H1 (cell line): ENCODE results near the gene HAS3. TPM values are rescaled to one million over a fixed set of nuclear protein-coding genes. Genes with fewer than 3 reads are reported as not detected.

Source experiments
- CTCF ChIA-PET: fragments of 300-600 bp; sonication (Branson Sonifier 250); formaldehyde crosslinking; loops from one replicate; lab custom pipeline; 2021; ENCODE audit not compliant: partially characterized antibody; lab: Charles Lee
- POLR2A ChIA-PET: fragments of 300-600 bp; sonication (Branson Sonifier 250); formaldehyde crosslinking; loops from one replicate; lab custom pipeline; 2021; ENCODE audit warnings: inconsistent platforms; ENCODE audit not compliant: partially characterized antibody; lab: Charles Lee
- DNase-seq, 2 experiments: peaks; one replicate each; pipeline versions ENCODE4 v3.0.0 to v3.0.0-alpha.2; 2010 to 2022; ENCODE audit warnings: low spot score in 2 of 2, low read depth in 1 of 2, mixed read lengths in 1 of 2
- FAIRE-seq: peaks from 2 replicates; lab custom pipeline; 2011; peaks lifted over from hg19 to GRCh38; lab: Jason Lieb, UNC
- H2AFZ ChIP-seq: 2 replicates; pipeline ENCODE4 v1.8.1; 2012; ENCODE audit warnings: low read length, inconsistent platforms
- H2AK5ac ChIP-seq: 2 replicates; pipeline ENCODE4 v1.6.1; 2013; ENCODE audit warnings: low read depth, low read length
- H2BK120ac ChIP-seq: replicated peaks from 2 replicates; pipeline ENCODE3; 2013; ENCODE audit warnings: low read depth, low read length, inconsistent platforms
- H2BK12ac ChIP-seq: 2 replicates; pipeline ENCODE4 v1.6.1; 2013; ENCODE audit warnings: low read depth, low read length
- H2BK15ac ChIP-seq: 2 replicates; pipeline ENCODE4 v1.6.1; 2013; ENCODE audit warnings: low read length
- H2BK20ac ChIP-seq: 2 replicates; pipeline ENCODE4 v1.6.1; 2013; ENCODE audit warnings: low read length
- H2BK5ac ChIP-seq: 2 replicates; pipeline ENCODE4 v1.6.1; 2013; ENCODE audit warnings: low read depth, low read length
- H3K14ac ChIP-seq: 2 replicates; pipeline ENCODE4 v1.6.1; 2013; ENCODE audit warnings: inconsistent platforms; ENCODE audit not compliant: insufficient read length
- H3K18ac ChIP-seq: 2 replicates; pipeline ENCODE4 v1.6.1; 2013; ENCODE audit warnings: low read length; ENCODE audit errors: extremely low read depth
- H3K23ac ChIP-seq: 2 replicates; pipeline ENCODE4 v1.6.1; 2013; ENCODE audit warnings: inconsistent platforms; ENCODE audit not compliant: insufficient read length
- H3K23me2 ChIP-seq: 2 replicates; pipeline ENCODE4 v1.6.1; 2013; ENCODE audit warnings: low read depth, low read length
- H3K27ac ChIP-seq: 2 replicates; pipeline ENCODE4 v1.6.1; 2011; ENCODE audit warnings: low read depth, low read length, inconsistent platforms
- H3K27me3 ChIP-seq, 4 experiments: replicated peaks in 1 of 4; 1 replicate in 1 of 4; 2 replicates in 3 of 4; pipeline versions ENCODE4 v1.6.1 to v1.8.1; 2011 to 2013; ENCODE audit warnings: low read length in 3 of 4, mild to moderate bottlenecking in 3 of 4, inconsistent platforms in 2 of 4, mixed read lengths in 2 of 4, moderate library complexity in 1 of 4; ENCODE audit not compliant: control insufficient read depth in 3 of 4, insufficient read depth in 3 of 4; ENCODE audit errors: extremely low read depth in 1 of 4
- H3K36me3 ChIP-seq, 4 experiments: 2 replicates each; pipeline versions ENCODE4 v1.6.1 to v1.8.1; 2011 to 2013; ENCODE audit warnings: mild to moderate bottlenecking in 4 of 4, low read length in 3 of 4, moderate library complexity in 2 of 4, control low read depth in 1 of 4, inconsistent platforms in 1 of 4; ENCODE audit not compliant: insufficient read depth in 4 of 4, control insufficient read depth in 2 of 4
- H3K4ac ChIP-seq: replicated peaks from 2 replicates; pipeline ENCODE3; 2013; ENCODE audit warnings: low read length, low read depth, mixed read lengths, inconsistent platforms; ENCODE audit not compliant: insufficient read length
- H3K4me1 ChIP-seq, 4 experiments: replicated peaks in 1 of 4; 1 replicate in 1 of 4; 2 replicates in 3 of 4; pipeline versions ENCODE4 v1.6.1 to v1.8.1; 2011 to 2013; ENCODE audit warnings: low read length in 3 of 4, inconsistent platforms in 2 of 4, mixed read lengths in 1 of 4; ENCODE audit not compliant: insufficient read depth in 4 of 4, control insufficient read depth in 3 of 4
- H3K4me2 ChIP-seq, 2 experiments: 2 replicates each; pipeline versions ENCODE4 v1.6.1 to v1.8.1; 2011 to 2013; ENCODE audit warnings: low read depth in 2 of 2, low read length in 2 of 2, control low read depth in 1 of 2, inconsistent platforms in 1 of 2, mild to moderate bottlenecking in 1 of 2; ENCODE audit not compliant: insufficient read depth in 1 of 2
- H3K4me3 ChIP-seq, 4 experiments: fragments of 200-600, 300-600 bp in 1 of 4; sonication (generic), shearing (Covaris generic), sonication (Bioruptor Twin) in 1 of 4; 2 replicates each; pipeline versions ENCODE4 v1.5.1 to v1.8.1; 2011 to 2016; ENCODE audit warnings: low read length in 4 of 4, low read depth in 3 of 4, control low read depth in 2 of 4, inconsistent platforms in 2 of 4, mild to moderate bottlenecking in 2 of 4, mixed read lengths in 1 of 4, moderate library complexity in 1 of 4; ENCODE audit not compliant: insufficient read depth in 2 of 4; ENCODE audit errors: extremely low read depth in 1 of 4
- H3K56ac ChIP-seq: replicated peaks from 2 replicates; pipeline ENCODE3; 2013; ENCODE audit warnings: low read depth, mild to moderate bottlenecking, mixed read lengths, low read length, inconsistent platforms; ENCODE audit not compliant: insufficient read length
- H3K79me1 ChIP-seq: 2 replicates; pipeline ENCODE4 v1.6.1; 2013; ENCODE audit warnings: low read depth, low read length, control low read depth
- H3K79me2 ChIP-seq, 2 experiments: 2 replicates each; pipeline versions ENCODE4 v1.6.1 to v1.8.1; 2012 to 2013; ENCODE audit warnings: low read length in 2 of 2, mild to moderate bottlenecking in 2 of 2, inconsistent platforms in 1 of 2; ENCODE audit not compliant: insufficient read depth in 2 of 2, control insufficient read depth in 1 of 2
- H3K9ac ChIP-seq, 4 experiments: replicated peaks in 1 of 4; 1 replicate in 1 of 4; 2 replicates in 3 of 4; pipeline versions ENCODE4 v1.6.1 to v1.8.1; 2011 to 2013; ENCODE audit warnings: low read depth in 3 of 4, low read length in 3 of 4, control low read depth in 2 of 4, mild to moderate bottlenecking in 2 of 4, moderate library complexity in 2 of 4, inconsistent platforms in 1 of 4; ENCODE audit errors: extremely low read depth in 1 of 4
- H3K9me3 ChIP-seq, 2 experiments: 2 replicates each; pipeline versions ENCODE4 v1.6.1 to v1.8.1; 2012 to 2013; ENCODE audit warnings: mild to moderate bottlenecking in 2 of 2, moderate library complexity in 2 of 2, control low read depth in 1 of 2, inconsistent platforms in 1 of 2, low read depth in 1 of 2, low read length in 1 of 2, mixed read lengths in 1 of 2; ENCODE audit not compliant: insufficient read depth in 2 of 2
- H4K20me1 ChIP-seq, 2 experiments: replicated peaks in 1 of 2; 2 replicates each; pipeline versions ENCODE3 to v1.8.1; 2011 to 2013; ENCODE audit warnings: inconsistent platforms in 2 of 2, low read length in 2 of 2, mild to moderate bottlenecking in 1 of 2; ENCODE audit not compliant: insufficient read depth in 2 of 2, control insufficient read depth in 1 of 2
- H4K5ac ChIP-seq: 2 replicates; pipeline ENCODE4 v1.6.1; 2013; ENCODE audit warnings: low read length, low read depth, mixed read lengths, inconsistent platforms; ENCODE audit not compliant: insufficient read length
- H4K8ac ChIP-seq: 2 replicates; pipeline ENCODE4 v1.8.0; 2013; ENCODE audit warnings: mild to moderate bottlenecking, moderate library complexity, low read length, inconsistent platforms; ENCODE audit not compliant: insufficient read depth; ENCODE audit errors: extremely low read depth
- H4K91ac ChIP-seq: replicated peaks from 2 replicates; pipeline ENCODE3; 2013; ENCODE audit warnings: low read length, mixed read lengths, inconsistent platforms; ENCODE audit not compliant: insufficient read length
- ASH2L ChIP-seq: fragments of 200-600, 300-600 bp; sonication (generic); IDR thresholded peaks from one replicate; pipeline ENCODE4 v1.7.1; 2017; ENCODE audit warnings: low read length
- ATF3 ChIP-seq: IDR thresholded peaks from 2 replicates; pipeline ENCODE4 v1.6.1; 2011; ENCODE audit warnings: low read depth, mild to moderate bottlenecking, low read length; ENCODE audit not compliant: insufficient read depth
- CTBP2 ChIP-seq: IDR thresholded peaks from 2 replicates; pipeline ENCODE4 v1.7.0; 2011; ENCODE audit warnings: borderline replicate concordance, mild to moderate bottlenecking, moderate library complexity, mixed read lengths, low read length; ENCODE audit not compliant: insufficient read depth, insufficient read length
- EZH2 ChIP-seq: fragments of 200-600 bp; sonication (generic); IDR thresholded peaks from 2 replicates; pipeline ENCODE4 v1.7.1; 2012; ENCODE audit warnings: low read depth, mild to moderate bottlenecking, moderate library complexity, low read length, inconsistent platforms; ENCODE audit not compliant: severe bottlenecking
- HDAC6 ChIP-seq: IDR thresholded peaks from one replicate; pipeline ENCODE4 v1.7.1; 2012; ENCODE audit warnings: low read depth, mild to moderate bottlenecking, inconsistent platforms, low read length, moderate library complexity
- JUND ChIP-seq: IDR thresholded peaks from 2 replicates; pipeline ENCODE4 v1.6.1; 2011; ENCODE audit warnings: mild to moderate bottlenecking, improper control_type of control experiment, low read length
- MAFK ChIP-seq: IDR thresholded peaks from 2 replicates; pipeline ENCODE4 v1.6.1; 2012; ENCODE audit warnings: low read depth, mild to moderate bottlenecking, improper control_type of control experiment, low read length
- NRF1 ChIP-seq: IDR thresholded peaks from 2 replicates; pipeline ENCODE4 v1.6.1; 2011; ENCODE audit warnings: mild to moderate bottlenecking, low read depth, low read length, improper control_type of control experiment
- SP1 ChIP-seq: IDR thresholded peaks from 2 replicates; pipeline ENCODE4 v1.6.1; 2011; ENCODE audit warnings: low read depth, low read length
- SP2 ChIP-seq: IDR thresholded peaks from 2 replicates; pipeline ENCODE4 v1.6.1; 2012; ENCODE audit warnings: mild to moderate bottlenecking, low read length, inconsistent platforms
- SP4 ChIP-seq: IDR thresholded peaks from 2 replicates; pipeline ENCODE4 v1.6.1; 2012; ENCODE audit warnings: low read length, inconsistent platforms
- USF2 ChIP-seq: IDR thresholded peaks from 2 replicates; pipeline ENCODE4 v1.6.1; 2011; ENCODE audit warnings: low read length, improper control_type of control experiment
- ZNF274 ChIP-seq: IDR thresholded peaks from 2 replicates; pipeline ENCODE4 v1.7.0; 2012; ENCODE audit warnings: low read length, borderline replicate concordance; ENCODE audit errors: extremely low read depth
- WGBS, 2 experiments: shearing (Covaris generic) in 1 of 2; methylation state at CpG; one replicate each; pipeline versions ENCODE4 v1.1.6 to v1.1.7; 2013 to 2015; ENCODE audit warnings: low lambda C conversion rate in 2 of 2, mixed read lengths in 2 of 2, inconsistent platforms in 1 of 2, low coverage in 1 of 2, missing lambda C conversion rate in 1 of 2; ENCODE audit not compliant: insufficient replicate concordance in 2 of 2, insufficient coverage in 1 of 2, insufficient read length in 1 of 2; ENCODE audit errors: extremely low coverage in 1 of 2, missing lambda C conversion rate in 1 of 2; 5-methylcytosine and 5-hydroxymethylcytosine counted together
- polyA plus RNA-seq, 7 experiments: library from polyadenylated mRNA; depleted of rRNA in 3 of 7; stranded (reverse) in 5 of 7; unstranded in 2 of 7; fragments of >200 nt in 5 of 7; fragments of 200-250 nt in 2 of 7; gene quantifications; 1 replicate in 5 of 7; 2 replicates in 1 of 7; 4 replicates in 1 of 7; pipeline versions ENCODE4 v1.2.1 to v1.2.3, GENCODE V29; 2011 to 2013; ENCODE audit warnings: missing spikeins in 2 of 7, mixed read lengths in 2 of 7
- total RNA-seq: library from RNA; stranded (reverse); fragmentation: NEBNext Ultra II Directional; extraction: Animal tissue kit (Norgen Biotek cat#: 25700); gene quantifications from 2 replicates; pipeline ENCODE4 v1.2.1, GENCODE V29; 2021

HAS3 gene
- total and polyA plus RNA-seq, 2 of the 8 experiments (the other 6 are each of a cell fraction or from before 2014, with no cell fraction given), result 32.1 to 69.6 TPM

- Histone ChIP-seq H3K27ac (no peak overlapping the region), H3K4me3 (no peak overlapping the region), H3K36me3 (peaks cover 36 to 77% (median 59%) of the 10 kb centered on the region in 4 experiments), H2BK12ac (no peak overlapping the region), H3K4ac (no peak overlapping the region), H2BK15ac (no peak overlapping the region), H3K23me2 (no peaks in the 10 kb centered on the region), H2BK20ac (no peak overlapping the region), H3K4me2 (no peak overlapping the region; a peak in 1 of 4 replicates), H2AK5ac (no peak overlapping the region), H3K9me3 (no peaks in the 10 kb centered on the region), H3K4me1 (no peaks in the 10 kb centered on the region), H3K18ac (no peak overlapping the region), H3K79me2 (peaks cover 0 to 4% of the 10 kb centered on the region in 2 experiments; a peak in 1 of 4 replicates), H2BK5ac (no peak overlapping the region), H4K8ac (no peak overlapping the region), H2AFZ (no peak overlapping the region), H3K56ac (no peak overlapping the region), H4K91ac (no peak overlapping the region), H4K20me1 (peaks cover 2 to 9% of the 10 kb centered on the region in 2 experiments), H3K14ac (no peak overlapping the region), H3K27me3 (no peaks in the 10 kb centered on the region), H4K5ac (no peak overlapping the region), H3K23ac (no peak overlapping the region), H3K79me1 (peaks cover 14% of the 10 kb centered on the region; the same call in 1 of the 2 replicates), H2BK120ac (no peak overlapping the region), H3K9ac (no peak overlapping the region)
- WGBS, 2 experiments, result 91% methylated on average over 2 of the region's 2 CpGs; no CpG with 5 or more reads in 1 of the 2 experiments
- DNase-seq (no peak), FAIRE-seq (no peak)
- ChIA-PET CTCF (interaction anchor here (1.2 to 12.3 kb wide), 5 partner anchors 6 to 216 kb away, joined by 4 to 174 read pairs (median 6); partner anchors contain the start of gene HAS3), POLR2A (interaction anchor here (0.6 to 4.1 kb wide), 9 partner anchors 11 to 808 kb away, joined by 3 to 38 read pairs (median 4); partner anchors contain the start of genes HAS3, PRMT7 and SLC7A6OS)
- TF ChIP-seq SP2 (no peak), SP4 (no peak), JUND (no peak), ATF3 (no peak), CTBP2 (no peak), EZH2 (no peak), USF2 (no peak), ZNF274 (no peak), HDAC6 (no peak), ASH2L (no peak), MAFK (no peak), SP1 (no peak), NRF1 (no peak)
These were observed 13.0 kb downstream of the HAS3 start for GRCh38 chr16:69118468-69118867.
